CD1c-positive myeloid dendritic cell (primary cell): ENCODE measurements around the gene POLA1.

ENCODE experiments used
- DNase-seq: peaks from one replicate; pipeline ENCODE4 v3.0.0-alpha.2; 2016; ENCODE audit errors: extremely low spot score

The POLA1 gene

GRCh38 chrX:24684048-24684447, 9.7 kb upstream of the POLA1 start:
- DNase-seq, result no peak

GRCh38 chrX:24692305-24692704, 1.4 kb upstream of the POLA1 start:
- DNase-seq, result no peak

GRCh38 chrX:24694825-24695224, 1.1 kb downstream of the POLA1 start:
- no peak for DNase-seq

GRCh38 chrX:24696294-24696693, 2.6 kb downstream of the POLA1 start:
- DNase-seq, result no peak

GRCh38 chrX:24702362-24703184, 8.9 kb downstream of the POLA1 start:
- no peak for DNase-seq

GRCh38 chrX:24703185-24703494, 9.4 kb downstream of the POLA1 start:
- DNase-seq, result no peak

- no peak for DNase-seq
Measured at GRCh38 chrX:24718771-24719170, 25.1 kb downstream of the POLA1 start.

GRCh38 chrX:24720036-24720435, 26.3 kb downstream of the POLA1 start:
- DNase-seq, result no peak

- no peak for DNase-seq
Measured at GRCh38 chrX:24728530-24728929, 34.8 kb downstream of the POLA1 start.

GRCh38 chrX:24732766-24733500, 39.2 kb downstream of the POLA1 start:
- peak; percentile 67 for DNase-seq

GRCh38 chrX:24741330-24741729, 47.6 kb downstream of the POLA1 start:
- no peak for DNase-seq

GRCh38 chrX:24748196-24748595, 54.5 kb downstream of the POLA1 start:
- no peak for DNase-seq

GRCh38 chrX:24759786-24760185, 66.1 kb downstream of the POLA1 start:
- DNase-seq, result no peak

GRCh38 chrX:24760363-24761000, 66.8 kb downstream of the POLA1 start:
- DNase-seq, result no peak

GRCh38 chrX:24761306-24761705, 67.6 kb downstream of the POLA1 start:
- no peak for DNase-seq

GRCh38 chrX:24763989-24764388, 70.3 kb downstream of the POLA1 start:
- no peak for DNase-seq

GRCh38 chrX:24767557-24767956, 73.8 kb downstream of the POLA1 start:
- no peak for DNase-seq

GRCh38 chrX:24768556-24768955, 74.8 kb downstream of the POLA1 start:
- DNase-seq, result no peak

- DNase-seq, result no peak
Measured at GRCh38 chrX:24774650-24775049, 80.9 kb downstream of the POLA1 start.

- DNase-seq, result no peak
Measured at GRCh38 chrX:24775891-24776290, 82.2 kb downstream of the POLA1 start.

- peak; percentile 3 for DNase-seq
Measured at GRCh38 chrX:24777660-24778059, 83.9 kb downstream of the POLA1 start.

- DNase-seq, result no peak
Measured at GRCh38 chrX:24782011-24782410, 88.3 kb downstream of the POLA1 start.

GRCh38 chrX:24789047-24789446, 95.3 kb downstream of the POLA1 start:
- DNase-seq, result no peak
